ENCODE results near the gene RHOH. TPM values are rescaled to one million over a fixed set of nuclear protein-coding genes. Genes with fewer than 3 reads are reported as not detected.

The RHOH gene
- total RNA-seq, 1 experiment from 2014 or later, result 74.2 TPM

DNA sequence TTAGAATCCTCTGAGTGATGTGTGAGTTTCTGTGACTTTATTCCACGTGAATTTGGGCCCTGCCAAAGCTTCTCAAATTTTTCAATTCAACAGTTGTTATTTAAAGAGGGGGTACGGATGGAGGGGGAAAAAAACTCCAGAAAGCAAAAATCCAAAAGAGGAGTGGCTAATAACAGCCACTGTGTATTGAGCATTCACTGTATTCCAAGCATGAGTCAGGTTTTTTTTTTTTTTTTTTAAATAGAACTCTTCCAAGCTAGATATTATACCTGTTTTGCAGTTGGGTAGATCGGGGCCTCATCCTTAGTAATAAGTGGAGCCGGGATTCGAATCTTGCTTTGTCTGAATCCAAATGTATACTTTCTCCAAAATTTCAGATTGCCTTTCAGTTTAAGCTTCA, 6.4 kb upstream of the RHOH start:
- H3K9me3 ChIP-seq (ENCODE audit: low read depth, low read length, poor library complexity, severe bottlenecking), result no peaks in the 10 kb centered on the region
- CTCF ChIA-PET, result no interaction called here
- TF ChIP-seq, protein P1, sequence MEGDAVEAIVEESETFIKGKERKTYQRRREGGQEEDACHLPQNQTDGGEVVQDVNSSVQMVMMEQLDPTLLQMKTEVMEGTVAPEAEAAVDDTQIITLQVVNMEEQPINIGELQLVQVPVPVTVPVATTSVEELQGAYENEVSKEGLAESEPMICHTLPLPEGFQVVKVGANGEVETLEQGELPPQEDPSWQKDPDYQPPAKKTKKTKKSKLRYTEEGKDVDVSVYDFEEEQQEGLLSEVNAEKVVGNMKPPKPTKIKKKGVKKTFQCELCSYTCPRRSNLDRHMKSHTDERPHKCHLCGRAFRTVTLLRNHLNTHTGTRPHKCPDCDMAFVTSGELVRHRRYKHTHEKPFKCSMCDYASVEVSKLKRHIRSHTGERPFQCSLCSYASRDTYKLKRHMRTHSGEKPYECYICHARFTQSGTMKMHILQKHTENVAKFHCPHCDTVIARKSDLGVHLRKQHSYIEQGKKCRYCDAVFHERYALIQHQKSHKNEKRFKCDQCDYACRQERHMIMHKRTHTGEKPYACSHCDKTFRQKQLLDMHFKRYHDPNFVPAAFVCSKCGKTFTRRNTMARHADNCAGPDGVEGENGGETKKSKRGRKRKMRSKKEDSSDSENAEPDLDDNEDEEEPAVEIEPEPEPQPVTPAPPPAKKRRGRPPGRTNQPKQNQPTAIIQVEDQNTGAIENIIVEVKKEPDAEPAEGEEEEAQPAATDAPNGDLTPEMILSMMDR (conservative IDR thresholded peaks at IDR 0.05; ENCODE audit: low read depth, low read length), result no peak
- no peak for TF ChIP-seq EZH2 (IDR thresholded peaks at IDR 0.05; ENCODE audit: borderline replicate concordance, low read depth, low read length, poor library complexity, severe bottlenecking)
- intact Hi-C loops (cut with micrococcal nuclease; ENCODE audit: unreplicated experiment), result no loop called here
- H3K4me1 ChIP-seq (ENCODE audit: insufficient read depth, low read length, poor library complexity, severe bottlenecking), result peaks cover 80% of the 10 kb centered on the region
- no peak for DNase-seq (ENCODE audit: low spot score)
- H3K27me3 ChIP-seq (replicated peaks; ENCODE audit: insufficient read depth, low read depth, low read length, poor library complexity), result no peaks in the 10 kb centered on the region
- POLR2A ChIA-PET (ENCODE audit: low non-redundant PET), result no interaction called here
- BruUV-seq (replicated peaks), result no TSS peak
- H3K4me3 ChIP-seq (ENCODE audit: low read depth, low read length, poor library complexity, severe bottlenecking), result peak overlapping the region; percentile 29
- H3K27ac ChIP-seq (ENCODE audit: low read depth, low read length, poor library complexity, severe bottlenecking), result peak overlapping the region; percentile 97
- no peaks in the 10 kb centered on the region for H3K36me3 ChIP-seq (ENCODE audit: insufficient read depth, low read length, poor library complexity, severe bottlenecking)

GRCh38 chr4:40190880-40191815, 5.7 kb upstream of the RHOH start:
- H3K27me3 ChIP-seq (replicated peaks; ENCODE audit: insufficient read depth, low read depth, low read length, poor library complexity), result no peaks in the 10 kb centered on the region
- TF ChIP-seq EZH2 (IDR thresholded peaks at IDR 0.05; ENCODE audit: borderline replicate concordance, low read depth, low read length, poor library complexity, severe bottlenecking), result no peak
- TF ChIP-seq, protein P1 (conservative IDR thresholded peaks at IDR 0.05; ENCODE audit: low read depth, low read length), result no peak
- peak overlapping the region; percentile 97 for H3K27ac ChIP-seq (ENCODE audit: low read depth, low read length, poor library complexity, severe bottlenecking)
- ChIA-PET POLR2A (ENCODE audit: low non-redundant PET) (no interaction called here), CTCF (interaction anchor here (1.5 kb wide), 1 partner anchor 126 kb away, joined by 4 read pairs; no protein-coding TSS in a partner anchor)
- BruUV-seq (replicated peaks), result TSS peak; percentile 35
- H3K4me1 ChIP-seq (ENCODE audit: insufficient read depth, low read length, poor library complexity, severe bottlenecking), result peaks cover 80% of the 10 kb centered on the region
- peak overlapping the region; percentile 29 for H3K4me3 ChIP-seq (ENCODE audit: low read depth, low read length, poor library complexity, severe bottlenecking)
- no peaks in the 10 kb centered on the region for H3K9me3 ChIP-seq (ENCODE audit: low read depth, low read length, poor library complexity, severe bottlenecking)
- DNase-seq (ENCODE audit: low spot score), result peak; percentile 60
- no peaks in the 10 kb centered on the region for H3K36me3 ChIP-seq (ENCODE audit: insufficient read depth, low read length, poor library complexity, severe bottlenecking)
- intact Hi-C loops (cut with micrococcal nuclease; ENCODE audit: unreplicated experiment), result no loop called here

DNA sequence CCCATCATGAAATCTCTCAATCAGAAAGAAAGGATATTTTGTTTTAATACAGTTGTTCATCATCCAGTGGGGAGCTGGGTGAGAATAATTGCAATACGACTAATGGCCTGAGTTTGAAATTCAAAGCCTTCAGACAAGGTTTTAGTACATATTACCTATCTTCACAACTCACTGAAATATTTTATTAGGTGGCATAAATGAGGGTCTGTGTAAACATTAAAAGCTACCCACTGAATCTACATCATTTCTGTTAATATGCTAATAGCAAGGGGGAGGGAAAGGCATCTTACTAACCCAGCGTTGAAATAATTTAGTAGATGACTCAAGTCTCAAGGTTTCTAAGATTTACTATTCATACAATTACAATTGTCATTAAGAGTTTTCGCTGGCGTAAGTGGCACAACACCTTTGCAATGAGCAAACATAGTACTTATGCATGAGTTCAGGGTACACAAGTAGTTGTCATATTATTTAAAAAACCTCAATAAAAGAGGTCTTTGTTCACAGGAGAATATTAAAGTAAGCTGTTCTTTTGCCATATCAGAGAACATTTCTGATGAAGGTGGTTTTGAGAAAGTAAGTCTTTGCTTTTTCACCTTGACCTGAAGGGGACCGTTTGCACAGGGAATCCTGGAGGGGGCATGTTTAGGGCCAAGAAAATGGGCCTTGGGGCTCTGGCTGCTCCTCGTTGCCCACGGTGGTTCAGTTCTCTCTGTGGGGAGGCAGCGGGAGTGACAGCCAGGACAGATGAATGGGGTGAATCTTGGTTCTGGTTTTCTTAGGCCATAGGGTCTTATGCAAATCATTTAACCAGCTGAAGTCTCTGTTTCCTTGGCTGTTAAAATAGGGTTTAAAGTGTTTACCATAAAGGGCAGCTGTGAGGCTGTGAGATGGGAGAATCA, 4.5 kb upstream of the RHOH start:
- Histone ChIP-seq H3K4me3 (ENCODE audit: low read depth, low read length, poor library complexity, severe bottlenecking) (peak overlapping the region; percentile 29), H3K9me3 (ENCODE audit: low read depth, low read length, poor library complexity, severe bottlenecking) (no peaks in the 10 kb centered on the region), H3K4me1 (ENCODE audit: insufficient read depth, low read length, poor library complexity, severe bottlenecking) (peaks cover 73% of the 10 kb centered on the region), H3K27me3 (replicated peaks; ENCODE audit: insufficient read depth, low read depth, low read length, poor library complexity) (no peaks in the 10 kb centered on the region), H3K36me3 (ENCODE audit: insufficient read depth, low read length, poor library complexity, severe bottlenecking) (no peaks in the 10 kb centered on the region), H3K27ac (ENCODE audit: low read depth, low read length, poor library complexity, severe bottlenecking) (peak overlapping the region; percentile 97)
- BruUV-seq (replicated peaks), result no TSS peak
- ChIA-PET POLR2A (ENCODE audit: low non-redundant PET) (no interaction called here), CTCF (interaction anchor here (1.5 kb wide), 1 partner anchor 125 kb away, joined by 4 read pairs; no protein-coding TSS in a partner anchor)
- DNase-seq (ENCODE audit: low spot score), result peak; percentile 30
- TF ChIP-seq, protein P1 (conservative IDR thresholded peaks at IDR 0.05; ENCODE audit: low read depth, low read length), result no peak
- TF ChIP-seq EZH2 (IDR thresholded peaks at IDR 0.05; ENCODE audit: borderline replicate concordance, low read depth, low read length, poor library complexity, severe bottlenecking), result no peak
- intact Hi-C loops (cut with micrococcal nuclease; ENCODE audit: unreplicated experiment), result no loop called here

Data from A673 (cell line).